ENCODE results near the gene LRCH4. TPM values are rescaled to one million over a fixed set of nuclear protein-coding genes. Genes with fewer than 3 reads are reported as not detected.
A peak's percentile ranks its signal among the peaks of the same experiment; 100 is the strongest.
"Not testable (repeated sequence)": the region's sequence is repeated elsewhere in the genome, so short reads cannot be mapped to it uniquely, and the experiment has no call there.

Gene LRCH4
- total RNA-seq, 2 experiments from 2014 or later = 77.7 to 78.7 TPM

GRCh38 chr7:100555701-100556100 is 30.2 kb downstream of the LRCH4 start:
- Mint-ChIP-seq H3K4me1 (ENCODE audit: low read depth) (peaks cover 17% of the 10 kb centered on the region), H3K9me3 (no peaks in the 10 kb centered on the region), H3K27ac (peak overlapping the region; percentile 6), H3K36me3 (ENCODE audit: low read depth) (peaks cover 45% of the 10 kb centered on the region), H3K27me3 (no peaks in the 10 kb centered on the region), H3K4me3 (no peak overlapping the region)
- DNase-seq (no peak), ATAC-seq (no peak)
- ChIA-PET POLR2A (interaction anchor here (0.7 to 1.4 kb wide), 4 partner anchors 11 to 310 kb away, joined by 3 to 4 read pairs (median 3); no protein-coding TSS in a partner anchor), CTCF (interaction anchor here (1.2 to 8.2 kb wide), 8 partner anchors 9 to 170 kb away, joined by 3 to 92 read pairs (median 4); no protein-coding TSS in a partner anchor)
- TF ChIP-seq CTCF (IDR thresholded peaks at IDR 0.05) = no peak
- intact Hi-C loops (cut with micrococcal nuclease) = no loop called here

GRCh38 chr7:100553032-100553431 is 32.9 kb downstream of the LRCH4 start:
- TF ChIP-seq CTCF (IDR thresholded peaks at IDR 0.05) = no peak
- Mint-ChIP-seq H3K36me3 (ENCODE audit: low read depth) (peaks cover 52% of the 10 kb centered on the region), H3K4me3 (no peak overlapping the region), H3K27ac (peak overlapping the region; percentile 32), H3K9me3 (no peaks in the 10 kb centered on the region), H3K27me3 (no peaks in the 10 kb centered on the region), H3K4me1 (ENCODE audit: low read depth) (peaks cover 33% of the 10 kb centered on the region)
- DNase-seq (no peak), ATAC-seq (no peak)
- ChIA-PET CTCF (interaction anchor here (1.0 to 5.8 kb wide), 4 partner anchors 9 to 83 kb away, joined by 3 to 30 read pairs (median 6); no protein-coding TSS in a partner anchor), POLR2A (interaction anchor here (1.0 to 1.1 kb wide), 2 partner anchors 11 to 70 kb away, joined by 3 to 5 read pairs; no protein-coding TSS in a partner anchor)
- intact Hi-C loops (cut with micrococcal nuclease) = no loop called here

GRCh38 chr7:100552532-100552931 is 33.4 kb downstream of the LRCH4 start:
- H3K9me3 Mint-ChIP-seq = no peaks in the 10 kb centered on the region
- no peak overlapping the region for H3K4me3 Mint-ChIP-seq
- ChIA-PET POLR2A (no interaction called here), CTCF (interaction anchor here (1.0 to 5.8 kb wide), 3 partner anchors 13 to 82 kb away, joined by 3 to 30 read pairs (median 7); no protein-coding TSS in a partner anchor)
- H3K4me1 Mint-ChIP-seq (ENCODE audit: low read depth) = peaks cover 38% of the 10 kb centered on the region
- peak overlapping the region; percentile 52 for H3K27ac Mint-ChIP-seq
- H3K36me3 Mint-ChIP-seq (ENCODE audit: low read depth) = peaks cover 56% of the 10 kb centered on the region
- no peak for TF ChIP-seq CTCF (IDR thresholded peaks at IDR 0.05)
- no peaks in the 10 kb centered on the region for H3K27me3 Mint-ChIP-seq
- ATAC-seq = no peak
- DNase-seq = no peak
- intact Hi-C loops (cut with micrococcal nuclease) = no loop called here

- DNase-seq, H3K4me3 Mint-ChIP-seq, H3K9me3 Mint-ChIP-seq, ATAC-seq, H3K27me3 Mint-ChIP-seq: not testable (repeated sequence)
- intact Hi-C loops (cut with micrococcal nuclease) = loop anchor here (5.0 kb wide), 1 partner anchor 71 kb away; the partner anchor contains the start of gene TSC22D4
- peaks cover 37% of the 10 kb centered on the region for H3K36me3 Mint-ChIP-seq (ENCODE audit: low read depth)
- peaks cover 71% of the 10 kb centered on the region for H3K4me1 Mint-ChIP-seq (ENCODE audit: low read depth)
- H3K27ac Mint-ChIP-seq = peak overlapping the region; percentile 99
- ChIA-PET CTCF (interaction anchor here (0.6 to 10.8 kb wide), 9 partner anchors 10 to 1873 kb away, joined by 3 to 92 read pairs (median 3); partner anchors contain the start of gene TSC22D4), POLR2A (interaction anchor here (0.6 to 1.0 kb wide), 6 partner anchors 9 to 85 kb away, joined by 3 to 5 read pairs (median 3); partner anchors contain the start of genes AGFG2 and SPACDR)
These were observed 37.5 kb downstream of the LRCH4 start for GRCh38 chr7:100548446-100548845.

GRCh38 chr7:100547872-100548271 is 38.1 kb downstream of the LRCH4 start:
- no peaks in the 10 kb centered on the region for H3K9me3 Mint-ChIP-seq
- no peak for TF ChIP-seq CTCF (IDR thresholded peaks at IDR 0.05)
- intact Hi-C loops (cut with micrococcal nuclease) = loop anchor here (5.0 kb wide), 1 partner anchor 71 kb away; the partner anchor contains the start of gene TSC22D4
- peak overlapping the region; percentile 91 for H3K4me3 Mint-ChIP-seq
- peak overlapping the region; percentile 99 for H3K27ac Mint-ChIP-seq
- peaks cover 75% of the 10 kb centered on the region for H3K4me1 Mint-ChIP-seq (ENCODE audit: low read depth)
- no peak for ATAC-seq
- DNase-seq = no peak
- ChIA-PET CTCF (interaction anchor here (0.8 to 10.8 kb wide), 7 partner anchors 10 to 144 kb away, joined by 3 to 92 read pairs (median 4); partner anchors contain the start of genes FBXO24, LRCH4 and TSC22D4), POLR2A (interaction anchor here (0.8 to 4.2 kb wide), 4 partner anchors 11 to 84 kb away, joined by 3 to 17 read pairs (median 3); partner anchors contain the start of gene SPACDR)
- no peaks in the 10 kb centered on the region for H3K27me3 Mint-ChIP-seq
- peaks cover 34% of the 10 kb centered on the region for H3K36me3 Mint-ChIP-seq (ENCODE audit: low read depth)

Measured in activated CD8-positive, alpha-beta T cell treated with anti-CD3 and anti-CD28 coated beads for 36 hours (primary cell).